AML-193 (cell line): ENCODE measurements around the gene ARF1.

Experiments used
- DNase-seq, 2 experiments: peaks; one replicate each; lab custom pipeline; 2025; lab: John Stamatoyannopoulos, UW

The ARF1 gene

DNA sequence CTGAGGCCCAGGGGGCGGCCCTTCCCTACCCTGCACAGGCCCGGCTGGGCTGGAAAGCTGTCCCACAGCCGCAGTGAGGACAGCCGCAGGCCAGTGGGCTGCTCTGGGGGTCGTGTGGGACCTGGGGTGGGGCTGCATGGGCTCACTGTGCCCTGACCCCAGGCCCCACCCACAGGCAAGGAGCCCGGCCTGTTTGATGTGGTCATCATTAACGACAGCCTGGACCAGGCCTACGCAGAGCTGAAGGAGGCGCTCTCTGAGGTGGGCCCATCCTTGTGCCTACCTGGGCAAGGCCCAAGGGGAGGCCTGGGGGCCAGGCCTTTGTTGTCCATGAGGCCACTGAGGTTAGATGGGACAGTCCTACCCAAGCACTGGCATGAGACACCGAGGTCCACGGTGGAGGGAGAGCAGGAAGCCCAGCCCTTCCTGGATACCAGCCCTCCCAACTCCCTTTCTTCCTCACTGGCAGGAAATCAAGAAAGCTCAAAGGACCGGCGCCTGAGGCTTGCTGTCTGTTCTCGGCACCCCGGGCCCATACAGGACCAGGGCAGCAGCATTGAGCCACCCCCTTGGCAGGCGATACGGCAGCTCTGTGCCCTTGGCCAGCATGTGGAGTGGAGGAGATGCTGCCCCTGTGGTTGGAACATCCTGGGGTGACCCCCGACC is 65.8 kb downstream of the ARF1 start:
- no peak for DNase-seq
